Measurements from ENCODE around the gene SPPL2B.

- TF ChIP-seq EZH2phosphoT487 (conservative IDR thresholded peaks at IDR 0.05; ENCODE audit: low read length), result no peak
- no peak for TF ChIP-seq CTCF (IDR thresholded peaks at IDR 0.05; ENCODE audit: insufficient read depth, low read length, poor library complexity, severe bottlenecking)
Measured at GRCh38 chr19:2288338-2288817, 40.1 kb upstream of the SPPL2B start.

All from SU-DHL-6 (cell line).